ENCODE results near the gene MRPS27. TPM values are rescaled to one million over a fixed set of nuclear protein-coding genes. Genes with fewer than 3 reads are reported as not detected.

Gene MRPS27
- total and polyA plus RNA-seq, 9 of the 15 experiments (the other 6 are each of a cell fraction or from before 2014, with no cell fraction given) = 73.6 to 144 (median 106) TPM

- H3K27me3 ChIP-seq (ENCODE audit: control insufficient read depth in 2 of 2, insufficient read depth in 2 of 2, low read length in 2 of 2) = no peaks in the 10 kb centered on the region
- WGBS (ENCODE audit: insufficient coverage, low coverage, missing lambda C conversion rate) = 28% methylated on average over 2 of the region's 2 CpGs
- DNase-seq (ENCODE audit: extremely low read depth in 1 of 4, low spot score in 3 of 4) (no peak), ATAC-seq (no peak), FAIRE-seq (peak; percentile 75)
- H4K20me1 ChIP-seq (replicated peaks; ENCODE audit: control insufficient read depth, insufficient read depth, low read length) = no peaks in the 10 kb centered on the region
- no peaks in the 10 kb centered on the region for H3K9me3 ChIP-seq (replicated peaks; ENCODE audit: control insufficient read depth, insufficient read depth, low read depth, low read length)
- H3K4me1 ChIP-seq (replicated peaks in 1 of 2; ENCODE audit: control insufficient read depth in 2 of 2, insufficient read depth in 2 of 2, low read length in 2 of 2) = peaks cover 0 to 81% of the 10 kb centered on the region in 2 experiments; a peak in 3 of 5 replicates
- no TSS peak for BruUV-seq (replicated peaks)
- POLR2A ChIA-PET = no interaction called here
- peaks cover 38% of the 10 kb centered on the region for H3K79me2 ChIP-seq (ENCODE audit: control insufficient read depth, insufficient read depth, low read length)
- no peaks in the 10 kb centered on the region for H3K9me1 ChIP-seq (ENCODE audit: control insufficient read depth, insufficient read depth, low read length)
- peak overlapping the region; percentile 48 for H3K4me2 ChIP-seq (ENCODE audit: insufficient read depth, low read length)
- peaks cover 83% of the 10 kb centered on the region for H3K36me3 ChIP-seq (ENCODE audit: control insufficient read depth, insufficient read depth, low read length)
- H3K27ac ChIP-seq (ENCODE audit: extremely low read depth, low read depth, low read length) = peak overlapping the region; percentile 88
- peak overlapping the region; percentile 5; the same call in 1 of the 2 replicates for H2AFZ ChIP-seq (ENCODE audit: low read depth, low read length)
- CTCF ChIA-PET (ENCODE audit: low intra/inter-chr PET ratio) = no interaction called here
- peak overlapping the region in 1 of 2 experiments; percentile 21; a peak in 1 of 4 replicates for H3K9ac ChIP-seq (ENCODE audit: insufficient read depth in 1 of 2, low read depth in 2 of 2, low read length in 2 of 2)
- H3K4me3 ChIP-seq = no peak overlapping the region
- in situ Hi-C loops (cut with MboI) (no loop called here), intact Hi-C loops (cut with micrococcal nuclease) (loop anchor here (5.0 kb wide), 1 partner anchor 49 kb away; no protein-coding TSS in a partner anchor)
- TF ChIP-seq ATF1 (CRISPR knock-in tag; IDR thresholded peaks at IDR 0.05) (no peak), ATF1 (tag; IDR thresholded peaks at IDR 0.05) (0 out of 2 replicates have a peak, but pooled peaks have one; percentile 0), E4F1 (CRISPR knock-in tag; IDR thresholded peaks at IDR 0.05; ENCODE audit: borderline replicate concordance) (0 out of 2 replicates have a peak, but pooled peaks have one; percentile 29), NR1H2 (CRISPR knock-in tag; IDR thresholded peaks at IDR 0.05) (no peak), NCOR1 (IDR thresholded peaks at IDR 0.05) (no peak), E2F8 (IDR thresholded peaks at IDR 0.05; ENCODE audit: low read depth, partially characterized antibody) (no peak), EZH2 (IDR thresholded peaks at IDR 0.05; ENCODE audit: borderline replicate concordance, low read depth, low read length) (no peak), ILF3 (IDR thresholded peaks at IDR 0.05; ENCODE audit: borderline replicate concordance) (no peak), NCOA1 (IDR thresholded peaks at IDR 0.05; ENCODE audit: low read depth) (no peak), PATZ1 (CRISPR knock-in tag; IDR thresholded peaks at IDR 0.05; ENCODE audit: borderline replicate concordance) (0 out of 2 replicates have a peak, but pooled peaks have one; percentile 55), ZNF239 (CRISPR knock-in tag; IDR thresholded peaks at IDR 0.05) (no peak), ESRRA (IDR thresholded peaks at IDR 0.05; ENCODE audit: borderline replicate concordance, low read depth) (peak; percentile 73), FOXJ2 (tag; IDR thresholded peaks at IDR 0.05) (no peak), ZBTB7A (IDR thresholded peaks at IDR 0.05; ENCODE audit: borderline replicate concordance, control insufficient read depth, low read depth, low read length) (no peak), PKNOX1 (IDR thresholded peaks at IDR 0.05) (peak; percentile 21; the same call in 1 of the 2 replicates)
These were observed 87.2 kb downstream of the MRPS27 start for GRCh38 chr5:72232838-72233237.
